ENCODE measurements around the gene UGP2.

UGP2 gene

GRCh38 chr2:63891488-63892030, 49.9 kb downstream of the UGP2 start:
- no peak overlapping the region for H4K91ac ChIP-seq (ENCODE audit: low read depth, low read length)
- H2AK5ac ChIP-seq (ENCODE audit: low read length), result no peak overlapping the region
- no peaks in the 10 kb centered on the region for H3K4me1 ChIP-seq (ENCODE audit: control insufficient read depth in 1 of 2, insufficient read depth in 2 of 2, low read length in 2 of 2)
- DNase-seq, result no peak
- no peak overlapping the region for H3K18ac ChIP-seq (ENCODE audit: low read length)
- H3K79me1 ChIP-seq (ENCODE audit: low read length), result no peaks in the 10 kb centered on the region
- no peak overlapping the region for H2BK5ac ChIP-seq (ENCODE audit: low read depth, low read length, poor library complexity)
- no peak overlapping the region for H2BK12ac ChIP-seq (ENCODE audit: low read length)
- H2AFZ ChIP-seq (ENCODE audit: insufficient read depth, low read length, poor library complexity), result no peak overlapping the region
- no peak overlapping the region for H3K4me3 ChIP-seq (ENCODE audit: low read depth, low read length)
- H2BK120ac ChIP-seq (ENCODE audit: insufficient read depth, low read length, poor library complexity), result no peak overlapping the region
- H3K9ac ChIP-seq (ENCODE audit: low read length), result no peak overlapping the region
- H3K23ac ChIP-seq (ENCODE audit: low read length), result no peak overlapping the region
- no peak overlapping the region for H4K12ac ChIP-seq (ENCODE audit: low read depth, low read length)
- H3K14ac ChIP-seq (ENCODE audit: low read length), result no peak overlapping the region
- no peaks in the 10 kb centered on the region for H3K9me3 ChIP-seq (ENCODE audit: insufficient read depth, low read depth, low read length)
- H3K79me2 ChIP-seq (ENCODE audit: control insufficient read depth, insufficient read depth, low read length, poor library complexity), result no peaks in the 10 kb centered on the region
- H3K4ac ChIP-seq (ENCODE audit: low read depth, low read length), result no peak overlapping the region
- no peak overlapping the region for H3K4me2 ChIP-seq (ENCODE audit: low read length)
- WGBS (ENCODE audit: extremely low coverage, insufficient coverage, insufficient read length), result no CpG with 5 or more reads among the region's 1 CpG
- H3K36me3 ChIP-seq (ENCODE audit: control insufficient read depth in 1 of 2, insufficient read depth in 2 of 2, low read length in 2 of 2), result peaks cover 9 to 21% of the 10 kb centered on the region in 2 experiments
- no peak overlapping the region for H4K8ac ChIP-seq (ENCODE audit: low read depth, low read length)
- H3K27ac ChIP-seq (ENCODE audit: low read depth, low read length), result no peak overlapping the region
- no peaks in the 10 kb centered on the region for H3K27me3 ChIP-seq (ENCODE audit: insufficient read depth, low read length)

GRCh38 chr2:63893163-63893562, 51.5 kb downstream of the UGP2 start:
- WGBS (ENCODE audit: extremely low coverage, insufficient coverage, insufficient read length), result no CpG with 5 or more reads among the region's 2 CpGs
- Histone ChIP-seq H2BK5ac (ENCODE audit: low read depth, low read length, poor library complexity) (no peak overlapping the region), H3K4me1 (ENCODE audit: control insufficient read depth in 1 of 2, insufficient read depth in 2 of 2, low read length in 2 of 2) (no peaks in the 10 kb centered on the region), H3K4ac (ENCODE audit: low read depth, low read length) (no peak overlapping the region), H3K27ac (ENCODE audit: low read depth, low read length) (no peak overlapping the region), H4K8ac (ENCODE audit: low read depth, low read length) (no peak overlapping the region), H3K14ac (ENCODE audit: low read length) (no peak overlapping the region), H3K23ac (ENCODE audit: low read length) (no peak overlapping the region), H4K12ac (ENCODE audit: low read depth, low read length) (no peak overlapping the region), H2AFZ (ENCODE audit: insufficient read depth, low read length, poor library complexity) (no peak overlapping the region), H4K91ac (ENCODE audit: low read depth, low read length) (no peak overlapping the region), H3K9me3 (ENCODE audit: insufficient read depth, low read depth, low read length) (no peaks in the 10 kb centered on the region), H2AK5ac (ENCODE audit: low read length) (no peak overlapping the region), H3K4me2 (ENCODE audit: low read length) (no peak overlapping the region), H3K4me3 (ENCODE audit: low read depth, low read length) (no peak overlapping the region), H2BK120ac (ENCODE audit: insufficient read depth, low read length, poor library complexity) (no peak overlapping the region), H3K27me3 (ENCODE audit: insufficient read depth, low read length) (no peaks in the 10 kb centered on the region), H3K18ac (ENCODE audit: low read length) (no peak overlapping the region), H3K9ac (ENCODE audit: low read length) (no peak overlapping the region), H3K36me3 (ENCODE audit: control insufficient read depth in 1 of 2, insufficient read depth in 2 of 2, low read length in 2 of 2) (peaks cover 5 to 14% of the 10 kb centered on the region in 2 experiments), H3K79me2 (ENCODE audit: control insufficient read depth, insufficient read depth, low read length, poor library complexity) (no peaks in the 10 kb centered on the region), H2BK12ac (ENCODE audit: low read length) (no peak overlapping the region), H3K79me1 (ENCODE audit: low read length) (no peaks in the 10 kb centered on the region)
- DNase-seq, result no peak

- no peak overlapping the region for H2BK12ac ChIP-seq (ENCODE audit: low read length)
- H3K27ac ChIP-seq (ENCODE audit: low read depth, low read length), result no peak overlapping the region
- peaks cover 2 to 11% of the 10 kb centered on the region in 2 experiments for H3K36me3 ChIP-seq (ENCODE audit: control insufficient read depth in 1 of 2, insufficient read depth in 2 of 2, low read length in 2 of 2)
- H2AFZ ChIP-seq (ENCODE audit: insufficient read depth, low read length, poor library complexity), result no peak overlapping the region
- WGBS (ENCODE audit: extremely low coverage, insufficient coverage, insufficient read length), result no CpG with 5 or more reads among the region's 1 CpG
- H4K8ac ChIP-seq (ENCODE audit: low read depth, low read length), result no peak overlapping the region
- no peaks in the 10 kb centered on the region for H3K4me1 ChIP-seq (ENCODE audit: control insufficient read depth in 1 of 2, insufficient read depth in 2 of 2, low read length in 2 of 2)
- no peak overlapping the region for H4K91ac ChIP-seq (ENCODE audit: low read depth, low read length)
- no peak overlapping the region for H3K4me3 ChIP-seq (ENCODE audit: low read depth, low read length)
- no peak overlapping the region for H2BK5ac ChIP-seq (ENCODE audit: low read depth, low read length, poor library complexity)
- H3K79me2 ChIP-seq (ENCODE audit: control insufficient read depth, insufficient read depth, low read length, poor library complexity), result no peaks in the 10 kb centered on the region
- no peak overlapping the region for H2AK5ac ChIP-seq (ENCODE audit: low read length)
- no peak overlapping the region for H3K23ac ChIP-seq (ENCODE audit: low read length)
- no peak overlapping the region for H3K18ac ChIP-seq (ENCODE audit: low read length)
- H3K14ac ChIP-seq (ENCODE audit: low read length), result no peak overlapping the region
- DNase-seq, result no peak
- no peak overlapping the region for H3K9ac ChIP-seq (ENCODE audit: low read length)
- H3K4me2 ChIP-seq (ENCODE audit: low read length), result no peak overlapping the region
- no peaks in the 10 kb centered on the region for H3K27me3 ChIP-seq (ENCODE audit: insufficient read depth, low read length)
- no peaks in the 10 kb centered on the region for H3K79me1 ChIP-seq (ENCODE audit: low read length)
- no peak overlapping the region for H3K4ac ChIP-seq (ENCODE audit: low read depth, low read length)
- H3K9me3 ChIP-seq (ENCODE audit: insufficient read depth, low read depth, low read length), result no peaks in the 10 kb centered on the region
- H2BK120ac ChIP-seq (ENCODE audit: insufficient read depth, low read length, poor library complexity), result no peak overlapping the region
- H4K12ac ChIP-seq (ENCODE audit: low read depth, low read length), result no peak overlapping the region
These were observed 52.5 kb downstream of the UGP2 start for GRCh38 chr2:63894167-63894566.

- Histone ChIP-seq H2AK5ac (ENCODE audit: low read length) (no peak overlapping the region), H3K27ac (ENCODE audit: low read depth, low read length) (no peak overlapping the region), H3K9ac (ENCODE audit: low read length) (no peak overlapping the region), H2BK12ac (ENCODE audit: low read length) (no peak overlapping the region), H4K12ac (ENCODE audit: low read depth, low read length) (no peak overlapping the region), H4K91ac (ENCODE audit: low read depth, low read length) (no peak overlapping the region), H3K18ac (ENCODE audit: low read length) (no peak overlapping the region), H3K9me3 (ENCODE audit: insufficient read depth, low read depth, low read length) (no peaks in the 10 kb centered on the region), H2BK120ac (ENCODE audit: insufficient read depth, low read length, poor library complexity) (no peak overlapping the region), H3K4me3 (ENCODE audit: low read depth, low read length) (no peak overlapping the region), H3K4ac (ENCODE audit: low read depth, low read length) (no peak overlapping the region), H3K79me1 (ENCODE audit: low read length) (no peaks in the 10 kb centered on the region), H3K36me3 (ENCODE audit: control insufficient read depth in 1 of 2, insufficient read depth in 2 of 2, low read length in 2 of 2) (peaks cover 3 to 8% of the 10 kb centered on the region in 2 experiments), H4K8ac (ENCODE audit: low read depth, low read length) (no peak overlapping the region), H3K4me2 (ENCODE audit: low read length) (no peak overlapping the region), H3K14ac (ENCODE audit: low read length) (no peak overlapping the region), H3K4me1 (ENCODE audit: control insufficient read depth in 1 of 2, insufficient read depth in 2 of 2, low read length in 2 of 2) (no peaks in the 10 kb centered on the region), H2AFZ (ENCODE audit: insufficient read depth, low read length, poor library complexity) (no peak overlapping the region), H3K79me2 (ENCODE audit: control insufficient read depth, insufficient read depth, low read length, poor library complexity) (no peaks in the 10 kb centered on the region), H3K27me3 (ENCODE audit: insufficient read depth, low read length) (no peaks in the 10 kb centered on the region), H2BK5ac (ENCODE audit: low read depth, low read length, poor library complexity) (no peak overlapping the region), H3K23ac (ENCODE audit: low read length) (no peak overlapping the region)
- no peak for DNase-seq
- no CpG with 5 or more reads among the region's 5 CpGs for WGBS (ENCODE audit: extremely low coverage, insufficient coverage, insufficient read length)
These were observed 57.1 kb downstream of the UGP2 start for GRCh38 chr2:63898839-63899238.

Measured in trophoblast cell (in vitro differentiated cells and primary cell).